ENCODE measurements around the gene GABRD. TPM values are rescaled to one million over a fixed set of nuclear protein-coding genes. Genes with fewer than 3 reads are reported as not detected.

Gene GABRD
- total RNA-seq, 1 donor from 2014 or later = not detected

DNA sequence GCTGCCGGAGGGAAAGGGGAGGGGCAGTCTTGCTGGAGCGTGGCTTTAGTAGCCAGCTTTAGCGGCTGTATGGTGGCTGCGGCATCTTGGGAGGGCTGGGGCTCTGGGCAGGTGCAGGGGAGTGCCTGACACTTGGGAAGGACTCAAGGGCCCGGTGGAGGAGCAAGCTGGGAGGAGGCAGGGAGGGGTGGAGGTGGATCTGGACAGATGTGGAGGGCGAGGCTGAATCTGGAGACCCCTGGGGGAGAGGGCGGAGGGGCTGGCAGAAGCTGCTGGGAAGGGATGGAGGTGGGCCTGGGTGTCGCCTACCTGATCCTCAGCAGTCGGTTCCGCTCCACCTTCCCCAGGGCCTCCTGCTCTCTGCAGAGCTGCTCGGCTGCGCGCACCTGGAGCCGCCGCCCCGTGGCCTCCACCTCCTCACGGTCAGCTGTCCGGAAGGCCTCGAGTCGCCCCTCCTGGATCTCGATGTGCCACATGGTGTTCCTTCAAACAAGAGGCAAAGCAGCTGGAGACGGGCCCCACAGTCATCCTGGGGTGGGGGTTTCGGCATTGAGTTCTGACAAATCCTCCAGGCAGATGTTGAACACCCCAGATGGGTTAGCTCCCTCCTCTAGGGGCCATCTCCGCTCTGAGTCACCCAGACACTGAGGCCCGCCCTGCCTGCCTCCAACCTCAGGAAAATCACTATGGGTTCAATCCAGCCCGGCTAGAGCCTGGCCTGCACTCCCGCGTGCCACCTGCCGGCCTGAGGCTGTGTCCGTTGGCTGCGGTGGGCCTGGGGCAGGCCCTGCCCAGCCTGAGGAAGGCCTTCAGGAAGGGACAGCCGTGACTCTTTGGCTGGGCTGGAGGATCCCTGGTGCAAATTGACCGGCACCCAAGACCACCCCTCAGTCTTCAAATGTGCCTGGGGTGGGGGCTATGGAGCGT lies 45.2 kb upstream of the GABRD start:
- H3K36me3 Mint-ChIP-seq (ENCODE audit: low read depth, unreplicated experiment) = peaks cover 3% of the 10 kb centered on the region
- H3K9me3 Mint-ChIP-seq (ENCODE audit: unreplicated experiment) = peaks cover 11% of the 10 kb centered on the region
- no peak overlapping the region for H3K4me3 Mint-ChIP-seq (ENCODE audit: unreplicated experiment)
- Histone ChIP-seq H2AFZ (ENCODE audit: low read depth, low read length) (no peak overlapping the region), H3K4me3 (ENCODE audit: insufficient read depth, low read depth, low read length) (no peak overlapping the region), H3K4me2 (ENCODE audit: low read length) (no peak overlapping the region), H3K27ac (ENCODE audit: low read depth, low read length) (no peak overlapping the region), H3K36me3 (ENCODE audit: insufficient read depth, low read length) (no peaks in the 10 kb centered on the region), H4K20me1 (ENCODE audit: insufficient read depth, low read length) (no peaks in the 10 kb centered on the region), H3K79me2 (ENCODE audit: insufficient read depth, low read length) (no peaks in the 10 kb centered on the region), H3K9ac (ENCODE audit: low read length) (no peak overlapping the region), H3K27me3 (ENCODE audit: insufficient read depth, low read length) (no peaks in the 10 kb centered on the region), H3K4me1 (ENCODE audit: insufficient read depth, low read length) (no peaks in the 10 kb centered on the region), H3K9me3 (ENCODE audit: insufficient read depth, low read depth, low read length) (peaks cover 3% of the 10 kb centered on the region)
- FAIRE-seq (no peak), DNase-seq (ENCODE audit: low read depth) (no peak)
- H3K4me1 Mint-ChIP-seq (ENCODE audit: low read depth, unreplicated experiment) = peaks cover 6% of the 10 kb centered on the region
- H3K27me3 Mint-ChIP-seq (ENCODE audit: low read depth, unreplicated experiment) = peaks cover 35% of the 10 kb centered on the region
- no peak overlapping the region for H3K27ac Mint-ChIP-seq (ENCODE audit: unreplicated experiment)
- TF ChIP-seq CTCF (IDR thresholded peaks at IDR 0.05; ENCODE audit: insufficient read depth, low read depth, low read length) = no peak
- TF ChIP-seq EZH2 (IDR thresholded peaks at IDR 0.05; ENCODE audit: insufficient read depth, low read length) = no peak

- Mint-ChIP-seq H3K4me3 (ENCODE audit: unreplicated experiment) (no peak overlapping the region), H3K36me3 (ENCODE audit: low read depth, unreplicated experiment) (peaks cover 3% of the 10 kb centered on the region), H3K27ac (ENCODE audit: unreplicated experiment) (no peak overlapping the region), H3K27me3 (ENCODE audit: low read depth, unreplicated experiment) (peaks cover 39% of the 10 kb centered on the region), H3K4me1 (ENCODE audit: low read depth, unreplicated experiment) (peaks cover 6% of the 10 kb centered on the region), H3K9me3 (ENCODE audit: unreplicated experiment) (peaks cover 13% of the 10 kb centered on the region)
- Histone ChIP-seq H3K9me3 (ENCODE audit: insufficient read depth, low read depth, low read length) (peaks cover 3% of the 10 kb centered on the region), H3K9ac (ENCODE audit: low read length) (no peak overlapping the region), H3K27me3 (ENCODE audit: insufficient read depth, low read length) (no peaks in the 10 kb centered on the region), H4K20me1 (ENCODE audit: insufficient read depth, low read length) (no peaks in the 10 kb centered on the region), H3K27ac (ENCODE audit: low read depth, low read length) (no peak overlapping the region), H3K4me1 (ENCODE audit: insufficient read depth, low read length) (no peaks in the 10 kb centered on the region), H3K36me3 (ENCODE audit: insufficient read depth, low read length) (no peaks in the 10 kb centered on the region), H2AFZ (ENCODE audit: low read depth, low read length) (no peak overlapping the region), H3K4me3 (ENCODE audit: insufficient read depth, low read depth, low read length) (no peak overlapping the region), H3K79me2 (ENCODE audit: insufficient read depth, low read length) (no peaks in the 10 kb centered on the region), H3K4me2 (ENCODE audit: low read length) (no peak overlapping the region)
- FAIRE-seq (no peak), DNase-seq (ENCODE audit: low read depth) (no peak)
- no peak for TF ChIP-seq CTCF (IDR thresholded peaks at IDR 0.05; ENCODE audit: insufficient read depth, low read depth, low read length)
These were observed 44.3 kb upstream of the GABRD start for GRCh38 chr1:1974834-1975233.

GRCh38 chr1:1975535-1975934 lies 43.6 kb upstream of the GABRD start:
- TF ChIP-seq EZH2 (IDR thresholded peaks at IDR 0.05; ENCODE audit: insufficient read depth, low read length) = no peak
- no peak for TF ChIP-seq CTCF (IDR thresholded peaks at IDR 0.05; ENCODE audit: insufficient read depth, low read depth, low read length)
- no peak for DNase-seq (ENCODE audit: low read depth)
- H3K27me3 ChIP-seq (ENCODE audit: insufficient read depth, low read length) = no peaks in the 10 kb centered on the region
- Mint-ChIP-seq H3K4me1 (ENCODE audit: low read depth, unreplicated experiment) (peaks cover 6% of the 10 kb centered on the region), H3K27ac (ENCODE audit: unreplicated experiment) (no peak overlapping the region), H3K36me3 (ENCODE audit: low read depth, unreplicated experiment) (peaks cover 3% of the 10 kb centered on the region), H3K9me3 (ENCODE audit: unreplicated experiment) (peaks cover 13% of the 10 kb centered on the region), H3K27me3 (ENCODE audit: low read depth, unreplicated experiment) (peaks cover 39% of the 10 kb centered on the region), H3K4me3 (ENCODE audit: unreplicated experiment) (no peak overlapping the region)
- no peak overlapping the region for H3K27ac ChIP-seq (ENCODE audit: low read depth, low read length)
- no peak for FAIRE-seq
- no peaks in the 10 kb centered on the region for H3K79me2 ChIP-seq (ENCODE audit: insufficient read depth, low read length)
- peaks cover 3% of the 10 kb centered on the region for H3K9me3 ChIP-seq (ENCODE audit: insufficient read depth, low read depth, low read length)
- H2AFZ ChIP-seq (ENCODE audit: low read depth, low read length) = no peak overlapping the region
- H4K20me1 ChIP-seq (ENCODE audit: insufficient read depth, low read length) = no peaks in the 10 kb centered on the region
- H3K4me1 ChIP-seq (ENCODE audit: insufficient read depth, low read length) = no peaks in the 10 kb centered on the region
- no peak overlapping the region for H3K4me2 ChIP-seq (ENCODE audit: low read length)
- no peak overlapping the region for H3K9ac ChIP-seq (ENCODE audit: low read length)
- no peaks in the 10 kb centered on the region for H3K36me3 ChIP-seq (ENCODE audit: insufficient read depth, low read length)
- H3K4me3 ChIP-seq (ENCODE audit: insufficient read depth, low read depth, low read length) = no peak overlapping the region
